Adrenal gland (tissue), 12 donors: ENCODE results near the gene KDM6A. TPM values are rescaled to one million over a fixed set of nuclear protein-coding genes. Genes with fewer than 3 reads are reported as not detected.
"Not testable (repeated sequence)": the region's sequence is repeated elsewhere in the genome, so short reads cannot be mapped to it uniquely, and the experiment has no call there.

ENCODE experiments used
- DNase-seq, 7 donors: peaks; one replicate each; pipeline ENCODE4 v3.0.0-alpha.2; 2019 to 2020
- H3K27ac ChIP-seq, 5 donors: fragments of 200-600 bp; sonication (generic) in 4 of 5; 1 replicate in 3 of 5; 2 replicates in 2 of 5; pipeline versions ENCODE4 v1.5.1 to v1.8.0; 2016 to 2020; ENCODE audit warnings: mild to moderate bottlenecking in 1 of 5
- H3K27me3 ChIP-seq: fragments of 200-600 bp; 2 replicates; pipeline ENCODE4 v1.8.0; 2021
- H3K36me3 ChIP-seq, 2 donors: fragments of 200-600 bp; replicated peaks in 1 of 2; 1 replicate in 1 of 2; 2 replicates in 1 of 2; pipeline versions ENCODE4 v1.5.1 to v1.8.0; 2018 to 2022
- H3K4me1 ChIP-seq, 2 donors: fragments of 200-600 bp; replicated peaks in 1 of 2; 1 replicate in 1 of 2; 2 replicates in 1 of 2; pipeline versions ENCODE4 v1.5.1 to v1.8.0; 2018 to 2021
- H3K4me3 ChIP-seq, 4 donors: fragments of 200-600 bp; sonication (generic) in 3 of 4; one replicate each; pipeline ENCODE4 v1.5.1; 2016 to 2018
- H3K9me3 ChIP-seq, 3 donors: fragments of 200-600 bp; sonication (generic) in 1 of 3; replicated peaks in 1 of 3; 1 replicate in 2 of 3; 2 replicates in 1 of 3; pipeline versions ENCODE4 v1.5.1 to v1.8.0; 2016 to 2021
- CTCF ChIP-seq, 6 experiments: fragments of 450-650 bp in 4 of 6; fragments of 200-600 bp in 2 of 6; sonication (generic) in 1 of 6; IDR thresholded peaks; 1 replicate in 5 of 6; 2 replicates in 1 of 6; pipeline versions ENCODE4 v1.5.1 to v1.8.0; 2016 to 2021; ENCODE audit warnings: antibody characterized with exemption in 6 of 6, mild to moderate bottlenecking in 2 of 6, moderate library complexity in 1 of 6
- POLR2A ChIP-seq, 2 donors: fragments of 450-650 bp; IDR thresholded peaks; one replicate each; pipeline ENCODE4 v1.6.1; 2017; ENCODE audit warnings: antibody characterized with exemption in 2 of 2, mild to moderate bottlenecking in 2 of 2, moderate library complexity in 1 of 2
- WGBS, 4 donors: extraction: QIAGEN DNeasy Blood & Tissue Kit in 2 of 4; methylation state at CpG; one replicate each; pipeline versions ENCODE4 v1.1.5 to v1.1.7; 2013 to 2017; 5-methylcytosine and 5-hydroxymethylcytosine counted together
- intact Hi-C, 2 donors: fragments of 100-400 bp; cut with DNase I; formaldehyde crosslinking; loops; one replicate each; pipeline versions ENCODE4 v1.14.1 to v1.15.0; 2022 to 2023
- polyA plus RNA-seq, 3 donors: library from polyadenylated mRNA; stranded (reverse); fragments of 200-250 nt in 2 of 3; fragments of 350-450 nt in 1 of 3; fragmentation: Illumina TruSeq in 1 of 3; extraction: RNeasy Lipid Tissue Mini Kit (QIAGEN cat#74804) in 1 of 3; gene quantifications; one replicate each; pipeline ENCODE4 v1.2.3, GENCODE V29; 2013 to 2014
- total RNA-seq, 9 donors: library from RNA; depleted of rRNA in 4 of 9; stranded (reverse); fragments of >200 nt in 4 of 9; fragments of 120-200 nt in 1 of 9; fragmentation: NEBNext Ultra II Directional in 1 of 9; extraction: Animal tissue kit (Norgen Biotek cat#: 25700) in 1 of 9; gene quantifications; one replicate each; pipeline versions ENCODE4 v1.1.0 to v1.2.4, GENCODE V29; 2013 to 2023
- donor health status: healthy with polysubstance abuse.
- donor health status: Bipolar disorder and iron deficiency.
- donor health status: DM: yes; HTN: yes; CAD: no.
- donor health status: DM: no; HTN: no; CAD: no.
- donor health status: DM: no; HTN: no; CAD: no.
- donor health status: DM: yes; HTN: yes; CAD: no.

Gene KDM6A
- total and polyA plus RNA-seq, 12 donors = 4.1 to 37.9 (median 21.6) TPM

DNA sequence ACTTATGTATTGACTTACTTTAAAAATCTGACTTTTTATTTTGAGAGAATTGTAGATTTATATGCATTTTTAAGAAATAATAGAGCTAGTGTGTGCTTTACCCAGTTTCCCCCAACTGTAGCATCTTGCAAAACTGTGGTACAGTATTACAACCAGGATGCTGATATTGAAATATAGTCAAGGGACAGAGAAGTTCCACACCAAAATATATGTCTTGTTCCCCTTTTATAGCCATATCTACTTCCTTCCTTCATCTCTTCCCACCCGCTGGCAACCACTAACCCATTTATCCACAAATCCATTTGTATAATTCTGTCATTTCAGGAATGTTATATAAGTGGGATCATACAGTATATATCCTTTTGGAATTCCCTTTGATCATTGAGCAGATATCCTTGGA is 16.8 kb downstream of the KDM6A start:
- Histone ChIP-seq H3K27me3 (no peaks in the 10 kb centered on the region), H3K4me1 (peaks cover 17 to 25% of the 10 kb centered on the region in 2 donors), H3K9me3 (no peaks in the 10 kb centered on the region), H3K27ac (no peak overlapping the region), H3K36me3 (no peaks in the 10 kb centered on the region), H3K4me3 (no peak overlapping the region)
- intact Hi-C loops = no loop called here
- DNase-seq = no peak
- 53 to 88% (median 79%) methylated on average over 1 of the region's 1 CpG for WGBS, 4 donors
- no peak for TF ChIP-seq CTCF (IDR thresholded peaks at IDR 0.05)
- no peak for TF ChIP-seq POLR2A (IDR thresholded peaks at IDR 0.05)

DNA sequence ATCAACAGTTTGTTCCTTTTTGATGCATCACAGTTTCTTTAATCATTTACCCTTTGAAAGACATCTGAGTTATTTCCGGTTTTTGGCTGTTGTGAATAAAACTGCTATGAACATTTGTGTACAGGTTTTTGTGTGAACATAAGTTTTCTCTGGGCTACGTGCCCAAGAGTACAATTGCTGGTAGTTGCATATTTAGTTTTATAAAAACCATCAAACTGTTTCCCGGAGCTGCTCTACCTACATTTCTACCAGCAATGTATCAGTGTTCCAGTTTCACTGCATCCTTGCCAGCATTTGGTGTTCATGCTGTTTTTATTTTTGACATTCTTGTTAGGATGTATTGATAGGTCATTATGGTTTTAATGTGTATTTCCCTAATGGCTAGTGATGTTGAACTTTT is 17.3 kb downstream of the KDM6A start:
- Histone ChIP-seq H3K27ac (no peak overlapping the region), H3K27me3 (no peaks in the 10 kb centered on the region), H3K4me3 (no peak overlapping the region), H3K4me1 (peaks cover 13 to 22% of the 10 kb centered on the region in 2 donors), H3K9me3 (no peaks in the 10 kb centered on the region), H3K36me3 (no peaks in the 10 kb centered on the region)
- WGBS, 4 donors = 42 to 66% (median 53%) methylated on average over 3 of the region's 3 CpGs
- DNase-seq = no peak
- no peak for TF ChIP-seq CTCF (IDR thresholded peaks at IDR 0.05)
- TF ChIP-seq POLR2A (IDR thresholded peaks at IDR 0.05) = no peak
- intact Hi-C loops = no loop called here

DNA sequence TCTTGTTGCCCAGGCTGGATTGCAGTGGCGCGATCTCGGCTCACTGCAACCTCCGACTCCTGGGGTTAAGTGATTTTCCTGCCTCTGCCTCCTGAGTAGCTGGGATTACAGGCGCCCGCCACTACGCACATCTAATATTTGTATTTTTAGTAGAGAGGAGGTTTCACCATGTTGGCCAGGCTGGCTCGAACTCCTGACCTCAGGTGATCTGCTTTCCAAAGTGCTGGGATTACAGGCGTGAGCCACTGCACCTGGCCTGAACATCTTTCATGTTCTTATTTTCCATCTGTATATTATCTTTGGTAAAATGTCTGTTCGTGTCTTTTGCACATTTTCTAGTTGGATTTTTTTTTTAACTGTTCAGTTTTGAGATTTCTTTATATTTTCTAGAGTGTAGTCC is 17.7 kb downstream of the KDM6A start:
- H3K9me3 ChIP-seq, H3K27me3 ChIP-seq, H3K4me3 ChIP-seq, H3K36me3 ChIP-seq, H3K27ac ChIP-seq, intact Hi-C loops, DNase-seq: not testable (repeated sequence)
- peaks cover 13 to 22% of the 10 kb centered on the region in 2 donors for H3K4me1 ChIP-seq
- 92 to 99% (median 96%) methylated on average over 10 of the region's 10 CpGs for WGBS, 4 donors

- TF ChIP-seq CTCF (IDR thresholded peaks at IDR 0.05) (no peak), POLR2A (IDR thresholded peaks at IDR 0.05) (no peak)
- H3K4me1 ChIP-seq = peaks cover 13 to 22% of the 10 kb centered on the region in 2 donors
- DNase-seq = no peak
- intact Hi-C loops = no loop called here
- WGBS, 4 donors = 93 to 97% (median 95%) methylated on average over 5 to 6 of the region's 6 CpGs
- H3K27ac ChIP-seq = no peak overlapping the region
- H3K36me3 ChIP-seq = no peaks in the 10 kb centered on the region
- H3K27me3 ChIP-seq = no peaks in the 10 kb centered on the region
- H3K4me3 ChIP-seq = no peak overlapping the region
- peaks cover 0 to 8% (median 0%) of the 10 kb centered on the region in 3 donors for H3K9me3 ChIP-seq
Measured at GRCh38 chrX:44891642-44892041, 18.7 kb downstream of the KDM6A start.

- 96 to 100% (median 98%) methylated on average over 2 of the region's 2 CpGs for WGBS, 4 donors
Measured at GRCh38 chrX:44896876-44897186, 23.8 kb downstream of the KDM6A start.

More at GRCh38 chrX:44896876-44897186, 23.8 kb downstream of the KDM6A start:
- Histone ChIP-seq H3K4me1 (peaks cover 0 to 14% of the 10 kb centered on the region in 2 donors), H3K9me3 (peaks cover 0 to 14% (median 0%) of the 10 kb centered on the region in 3 donors), H3K36me3 (no peaks in the 10 kb centered on the region), H3K27me3 (no peaks in the 10 kb centered on the region), H3K4me3 (no peak overlapping the region), H3K27ac (no peak overlapping the region)
- intact Hi-C loops = no loop called here
- no peak for DNase-seq
- TF ChIP-seq CTCF (IDR thresholded peaks at IDR 0.05) (no peak), POLR2A (IDR thresholded peaks at IDR 0.05) (no peak)
